Progenitor cell of endocrine pancreas (in vitro differentiated cells): ENCODE measurements around the gene OBSL1. TPM values are rescaled to one million over a fixed set of nuclear protein-coding genes. Genes with fewer than 3 reads are reported as not detected.
A peak's percentile ranks its signal among the peaks of the same experiment; 100 is the strongest.

Experiments used
- DNase-seq: peaks from one replicate; pipeline ENCODE4 v3.0.0; 2021; ENCODE audit warnings: low spot score; ENCODE audit not compliant: unreplicated experiment
- H3K27ac Mint-ChIP-seq: 2 replicates; pipeline ENCODE4 v1.8.0; 2021; ENCODE audit warnings: mild to moderate bottlenecking, moderate library complexity, mixed read lengths
- H3K27me3 Mint-ChIP-seq: 2 replicates; pipeline ENCODE4 v1.8.0; 2021; ENCODE audit warnings: mixed read lengths
- H3K36me3 Mint-ChIP-seq: 2 replicates; pipeline ENCODE4 v1.8.0; 2022; ENCODE audit warnings: mixed read lengths; ENCODE audit not compliant: insufficient read depth
- H3K4me1 Mint-ChIP-seq: 2 replicates; pipeline ENCODE4 v1.8.0; 2021; ENCODE audit warnings: low read depth, mixed read lengths
- H3K4me3 Mint-ChIP-seq: 2 replicates; pipeline ENCODE4 v1.8.0; 2021; ENCODE audit warnings: low read depth, mild to moderate bottlenecking, moderate library complexity, mixed read lengths
- H3K9me3 Mint-ChIP-seq: 2 replicates; pipeline ENCODE4 v1.8.0; 2021; ENCODE audit warnings: low read depth, mixed read lengths
- CTCF ChIP-seq: fragments of 200-600 bp; sonication (generic); IDR thresholded peaks from one replicate; pipeline ENCODE4 v1.5.0; 2021; ENCODE audit warnings: antibody characterized with exemption, mild to moderate bottlenecking; ENCODE audit not compliant: unreplicated experiment
- total RNA-seq: library from RNA; stranded (reverse); gene quantifications from 2 replicates; pipeline ENCODE4 v1.2.1, GENCODE V29; 2021

The OBSL1 gene
- total RNA-seq, 1 donor from 2014 or later = 198 TPM

DNA sequence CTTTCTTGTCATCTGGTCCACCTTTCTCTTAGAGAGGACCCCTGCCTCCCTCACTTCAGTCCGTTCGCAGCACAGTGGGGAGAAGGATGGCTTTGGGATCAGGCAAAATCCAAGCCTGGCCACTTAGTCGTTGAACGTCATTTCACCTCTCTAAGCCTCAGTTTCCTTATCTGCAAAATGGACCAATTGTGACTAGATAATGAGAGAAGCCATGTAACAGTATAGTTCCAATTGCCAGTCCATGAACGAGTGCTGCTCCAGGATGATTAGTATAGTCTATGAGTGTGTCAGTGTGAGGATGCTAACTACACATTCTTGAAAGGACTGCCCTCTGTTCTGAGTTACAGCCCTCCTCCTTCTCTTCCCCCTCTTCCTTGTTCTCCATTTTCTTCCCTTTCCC, 1.8 kb upstream of the OBSL1 start:
- H3K36me3 Mint-ChIP-seq = peaks cover 6% of the 10 kb centered on the region
- no peak overlapping the region for H3K4me3 Mint-ChIP-seq
- no peaks in the 10 kb centered on the region for H3K9me3 Mint-ChIP-seq
- H3K27me3 Mint-ChIP-seq = peaks cover 5% of the 10 kb centered on the region
- peak overlapping the region; percentile 35 for H3K27ac Mint-ChIP-seq
- peaks cover 33% of the 10 kb centered on the region for H3K4me1 Mint-ChIP-seq
- no peak for TF ChIP-seq CTCF
- DNase-seq = no peak

GRCh38 chr2:219572237-219573001, 1.1 kb upstream of the OBSL1 start, which contains the start of gene INHA:
Gene INHA, plus strand, starts transcription at chr2:219572310. Its CDS starts 65 bp downstream, at chr2:219572375.
- peaks cover 5% of the 10 kb centered on the region for H3K27me3 Mint-ChIP-seq
- peak within 1 kb of the TSS; percentile 61 for H3K4me3 Mint-ChIP-seq
- H3K27ac Mint-ChIP-seq = peak within 1 kb of the TSS; percentile 96
- TF ChIP-seq CTCF = no peak
- H3K9me3 Mint-ChIP-seq = no peaks in the 10 kb centered on the region
- DNase-seq = no peak
- peaks cover 30% of the 10 kb centered on the region for H3K4me1 Mint-ChIP-seq
- peaks cover 7% of the 10 kb centered on the region for H3K36me3 Mint-ChIP-seq

DNA sequence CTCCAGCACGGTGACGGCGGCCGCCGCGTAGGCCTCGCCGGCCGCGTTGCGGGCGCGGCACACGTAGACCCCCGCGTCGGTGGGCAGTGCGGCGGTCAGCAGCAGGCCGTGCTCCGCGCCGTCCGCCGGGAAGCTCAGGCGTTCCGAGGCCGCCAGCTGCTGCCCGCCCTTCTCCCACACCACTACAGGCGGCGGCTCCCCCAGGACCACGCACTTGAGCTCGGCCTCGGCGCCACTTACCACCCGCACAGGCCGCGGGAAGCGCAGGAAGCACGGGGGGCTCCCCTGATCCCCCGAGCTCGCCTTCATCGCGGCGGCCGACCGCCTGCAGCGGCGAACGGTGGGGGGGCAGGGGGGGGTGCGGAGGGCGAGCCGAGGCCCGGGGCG, 422 bp downstream of the OBSL1 start:
- H3K4me3 Mint-ChIP-seq = peak overlapping the region; percentile 67
- H3K27ac Mint-ChIP-seq = no peak overlapping the region
- no peaks in the 10 kb centered on the region for H3K9me3 Mint-ChIP-seq
- H3K27me3 Mint-ChIP-seq = peaks cover 5% of the 10 kb centered on the region
- peaks cover 15% of the 10 kb centered on the region for H3K4me1 Mint-ChIP-seq
- no peak for TF ChIP-seq CTCF
- H3K36me3 Mint-ChIP-seq = peaks cover 14% of the 10 kb centered on the region
- no peak for DNase-seq

GRCh38 chr2:219570194-219570923, 980 bp downstream of the OBSL1 start:
- H3K27me3 Mint-ChIP-seq = peaks cover 5% of the 10 kb centered on the region
- peak overlapping the region; percentile 75 for H3K4me3 Mint-ChIP-seq
- peak overlapping the region; percentile 79 for H3K27ac Mint-ChIP-seq
- no peaks in the 10 kb centered on the region for H3K9me3 Mint-ChIP-seq
- TF ChIP-seq CTCF = no peak
- H3K4me1 Mint-ChIP-seq = peaks cover 9% of the 10 kb centered on the region
- peaks cover 15% of the 10 kb centered on the region for H3K36me3 Mint-ChIP-seq
- no peak for DNase-seq

DNA sequence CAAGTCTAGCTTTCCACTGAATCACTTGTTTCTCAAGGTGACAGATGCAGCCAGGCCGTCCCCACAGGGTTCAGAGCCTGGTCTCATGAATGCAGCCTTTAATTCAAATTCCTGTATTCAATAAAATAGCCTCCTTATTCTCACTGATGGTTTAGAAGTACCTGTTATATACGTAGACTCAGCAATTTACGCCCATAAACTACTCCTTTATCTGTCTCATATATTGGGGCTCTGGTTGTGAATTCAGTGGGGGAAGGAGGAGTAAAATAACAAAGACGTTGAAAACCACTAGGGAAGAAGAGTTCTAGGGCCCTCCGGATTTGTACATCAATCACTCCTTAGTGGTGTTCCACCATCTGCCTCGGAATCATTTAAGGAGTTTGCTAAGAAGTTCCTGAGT, 1.7 kb downstream of the OBSL1 start:
- H3K27me3 Mint-ChIP-seq = peaks cover 5% of the 10 kb centered on the region
- DNase-seq = no peak
- H3K4me1 Mint-ChIP-seq = peaks cover 7% of the 10 kb centered on the region
- H3K36me3 Mint-ChIP-seq = peaks cover 15% of the 10 kb centered on the region
- H3K27ac Mint-ChIP-seq = no peak overlapping the region
- TF ChIP-seq CTCF = no peak
- H3K9me3 Mint-ChIP-seq = no peaks in the 10 kb centered on the region
- peak overlapping the region; percentile 75 for H3K4me3 Mint-ChIP-seq
